ENCODE measurements around the gene SLC2A8.

Gene SLC2A8

DNA sequence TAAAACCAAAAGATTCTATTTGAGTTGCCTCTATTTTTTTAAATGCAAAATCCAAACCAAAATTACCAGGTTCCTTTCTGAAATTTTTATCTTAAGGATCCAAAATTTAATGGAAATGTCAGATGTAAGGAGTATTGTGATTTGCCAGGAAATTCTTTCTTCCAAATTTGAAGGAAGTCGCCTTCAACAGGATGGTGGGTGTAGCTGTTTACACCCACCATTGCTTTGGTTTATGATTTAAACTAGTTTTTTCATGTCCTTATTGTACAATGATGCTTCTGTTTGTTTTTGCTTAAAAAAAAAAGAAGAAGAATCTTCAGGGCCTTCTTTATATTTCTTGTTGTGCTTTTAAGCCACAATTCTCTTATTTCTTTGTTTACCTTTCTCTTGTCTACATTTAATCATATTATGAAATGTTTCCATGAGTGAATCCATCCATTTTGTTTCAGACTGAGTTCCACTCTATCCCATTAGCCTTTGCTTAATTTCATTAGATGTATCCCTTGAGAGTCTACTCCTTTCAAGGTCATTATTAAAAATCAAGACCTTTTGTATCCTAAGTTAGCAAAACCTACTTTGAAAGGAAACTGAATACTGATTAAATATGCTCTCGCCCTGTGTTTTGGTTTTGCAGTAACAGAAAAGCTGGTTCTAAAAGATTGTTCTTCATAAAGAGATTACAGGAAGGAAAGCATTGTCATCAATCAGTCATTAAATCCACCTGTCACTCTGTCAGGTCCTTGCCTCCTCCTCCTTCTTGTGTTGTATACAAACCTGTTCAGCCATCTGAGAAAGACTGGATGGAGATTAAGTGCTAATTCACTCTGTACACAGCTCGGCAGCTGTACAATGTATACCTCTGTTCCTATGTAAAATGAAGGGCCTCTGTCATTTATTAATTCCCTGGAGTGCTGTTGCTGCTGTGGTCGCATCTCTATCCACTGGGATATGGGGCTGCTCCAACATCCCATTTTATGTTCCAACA, 45.5 kb upstream of the SLC2A8 start:
- Histone ChIP-seq H3K18ac (ENCODE audit: low read length) (no peak overlapping the region), H3K4me3 (ENCODE audit: low read length in 2 of 2) (no peak overlapping the region), H3K4me2 (ENCODE audit: insufficient read depth, low read length, poor library complexity, severe bottlenecking) (no peak overlapping the region), H4K91ac (ENCODE audit: low read depth, low read length, poor library complexity) (no peak overlapping the region), H2BK5ac (ENCODE audit: low read length) (no peak overlapping the region), H3K27ac (replicated peaks; ENCODE audit: low read length) (no peak overlapping the region), H3K9me3 (replicated peaks in 1 of 2; ENCODE audit: control insufficient read depth in 2 of 2, insufficient read depth in 1 of 2, low read depth in 1 of 2, low read length in 2 of 2) (no peaks in the 10 kb centered on the region), H3K9ac (ENCODE audit: low read depth, low read length, poor library complexity) (no peak overlapping the region), H2AK5ac (ENCODE audit: low read depth, low read length) (no peak overlapping the region), H3K79me1 (ENCODE audit: low read depth, low read length) (no peaks in the 10 kb centered on the region), H3K36me3 (replicated peaks in 1 of 2; ENCODE audit: control insufficient read depth in 2 of 2, insufficient read depth in 2 of 2, low read length in 2 of 2) (peaks cover 0 to 11% of the 10 kb centered on the region in 2 donors), H2BK15ac (ENCODE audit: low read length) (no peak overlapping the region), H3K14ac (ENCODE audit: low read length) (no peak overlapping the region), H2AFZ (ENCODE audit: low read length) (no peak overlapping the region), H2BK120ac (ENCODE audit: low read depth, low read length) (no peak overlapping the region), H3K4ac (ENCODE audit: low read length) (no peak overlapping the region), H3K4me1 (ENCODE audit: control insufficient read depth in 2 of 2, insufficient read depth in 1 of 2, low read depth in 1 of 2, low read length in 2 of 2) (peaks cover 6% of the 10 kb centered on the region in 2 donors), H4K8ac (ENCODE audit: low read depth, low read length) (no peak overlapping the region), H2BK12ac (ENCODE audit: low read length) (no peak overlapping the region), H3K27me3 (ENCODE audit: control insufficient read depth in 3 of 3, insufficient read depth in 3 of 3, low read depth in 1 of 3, low read length in 3 of 3) (peaks cover 0 to 2% (median 0%) of the 10 kb centered on the region in 3 experiments), H3K23ac (ENCODE audit: low read depth, low read length, poor library complexity) (no peak overlapping the region)
- no CpG with 5 or more reads among the region's 4 CpGs for WGBS, 2 donors (ENCODE audit: extremely low coverage in 2 of 2, insufficient read length in 2 of 2, insufficient replicate concordance in 1 of 2)
- DNase-seq (ENCODE audit: low spot score), result no peak

GRCh38 chr9:127353882-127354281, 43.1 kb upstream of the SLC2A8 start:
- Histone ChIP-seq H3K79me1 (ENCODE audit: low read depth, low read length) (no peaks in the 10 kb centered on the region), H3K27me3 (ENCODE audit: control insufficient read depth in 3 of 3, insufficient read depth in 3 of 3, low read depth in 1 of 3, low read length in 3 of 3) (no peaks in the 10 kb centered on the region), H3K23ac (ENCODE audit: low read depth, low read length, poor library complexity) (no peak overlapping the region), H3K9me3 (replicated peaks in 1 of 2; ENCODE audit: control insufficient read depth in 2 of 2, insufficient read depth in 1 of 2, low read depth in 1 of 2, low read length in 2 of 2) (peaks cover 0 to 2% of the 10 kb centered on the region in 2 donors), H3K36me3 (replicated peaks in 1 of 2; ENCODE audit: control insufficient read depth in 2 of 2, insufficient read depth in 2 of 2, low read length in 2 of 2) (peaks cover 0 to 19% of the 10 kb centered on the region in 2 donors), H3K27ac (replicated peaks; ENCODE audit: low read length) (no peak overlapping the region), H4K91ac (ENCODE audit: low read depth, low read length, poor library complexity) (no peak overlapping the region), H3K4me1 (ENCODE audit: control insufficient read depth in 2 of 2, insufficient read depth in 1 of 2, low read depth in 1 of 2, low read length in 2 of 2) (peaks cover 6% of the 10 kb centered on the region in 2 donors), H3K4ac (ENCODE audit: low read length) (no peak overlapping the region), H4K8ac (ENCODE audit: low read depth, low read length) (no peak overlapping the region), H2BK5ac (ENCODE audit: low read length) (no peak overlapping the region), H2AK5ac (ENCODE audit: low read depth, low read length) (no peak overlapping the region), H3K9ac (ENCODE audit: low read depth, low read length, poor library complexity) (no peak overlapping the region), H3K18ac (ENCODE audit: low read length) (peak overlapping the region; percentile 2), H2BK12ac (ENCODE audit: low read length) (no peak overlapping the region), H3K4me2 (ENCODE audit: insufficient read depth, low read length, poor library complexity, severe bottlenecking) (no peak overlapping the region), H3K4me3 (ENCODE audit: low read length in 2 of 2) (no peak overlapping the region), H3K14ac (ENCODE audit: low read length) (no peak overlapping the region), H2BK120ac (ENCODE audit: low read depth, low read length) (no peak overlapping the region), H2AFZ (ENCODE audit: low read length) (peak overlapping the region; percentile 62), H2BK15ac (ENCODE audit: low read length) (no peak overlapping the region)
- WGBS, 2 donors (ENCODE audit: extremely low coverage in 2 of 2, insufficient read length in 2 of 2, insufficient replicate concordance in 1 of 2), result no CpG with 5 or more reads among the region's 5 CpGs
- no peak for DNase-seq (ENCODE audit: low spot score)

DNA sequence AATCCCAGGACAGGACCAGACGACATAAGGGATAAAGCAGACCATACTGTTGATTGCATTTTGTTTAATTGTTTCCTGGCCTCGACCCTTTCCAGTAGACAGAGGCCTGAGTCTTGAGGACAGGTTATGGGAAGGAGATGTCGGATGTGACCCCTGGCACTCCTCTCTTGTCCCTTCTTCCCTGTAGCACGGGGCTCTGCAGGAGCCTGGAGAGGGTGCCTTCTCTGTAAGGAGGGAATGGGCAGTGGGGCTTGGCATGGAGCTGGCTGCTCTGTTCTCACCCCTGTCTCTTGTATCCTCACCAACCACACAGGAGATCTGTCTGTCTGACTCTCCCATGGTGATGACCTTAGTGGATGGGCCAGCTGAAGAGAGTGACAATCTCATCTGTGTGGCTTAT, 40.1 kb upstream of the SLC2A8 start:
- Histone ChIP-seq H4K91ac (ENCODE audit: low read depth, low read length, poor library complexity) (no peak overlapping the region), H3K23ac (ENCODE audit: low read depth, low read length, poor library complexity) (peak overlapping the region; percentile 10), H3K79me1 (ENCODE audit: low read depth, low read length) (no peaks in the 10 kb centered on the region), H2BK12ac (ENCODE audit: low read length) (no peak overlapping the region), H3K9me3 (replicated peaks in 1 of 2; ENCODE audit: control insufficient read depth in 2 of 2, insufficient read depth in 1 of 2, low read depth in 1 of 2, low read length in 2 of 2) (peaks cover 0 to 2% of the 10 kb centered on the region in 2 donors), H2AFZ (ENCODE audit: low read length) (no peak overlapping the region), H3K27me3 (ENCODE audit: control insufficient read depth in 3 of 3, insufficient read depth in 3 of 3, low read depth in 1 of 3, low read length in 3 of 3) (no peaks in the 10 kb centered on the region), H4K8ac (ENCODE audit: low read depth, low read length) (no peak overlapping the region), H3K4me3 (ENCODE audit: low read length in 2 of 2) (no peak overlapping the region), H3K9ac (ENCODE audit: low read depth, low read length, poor library complexity) (no peak overlapping the region), H2BK120ac (ENCODE audit: low read depth, low read length) (no peak overlapping the region), H3K4me1 (ENCODE audit: control insufficient read depth in 2 of 2, insufficient read depth in 1 of 2, low read depth in 1 of 2, low read length in 2 of 2) (peaks cover 6% of the 10 kb centered on the region in 2 donors), H2BK5ac (ENCODE audit: low read length) (no peak overlapping the region), H2BK15ac (ENCODE audit: low read length) (no peak overlapping the region), H3K14ac (ENCODE audit: low read length) (no peak overlapping the region), H3K4me2 (ENCODE audit: insufficient read depth, low read length, poor library complexity, severe bottlenecking) (no peak overlapping the region), H3K18ac (ENCODE audit: low read length) (no peak overlapping the region), H3K36me3 (replicated peaks in 1 of 2; ENCODE audit: control insufficient read depth in 2 of 2, insufficient read depth in 2 of 2, low read length in 2 of 2) (peaks cover 0 to 19% of the 10 kb centered on the region in 2 donors), H3K27ac (replicated peaks; ENCODE audit: low read length) (no peak overlapping the region), H2AK5ac (ENCODE audit: low read depth, low read length) (no peak overlapping the region), H3K4ac (ENCODE audit: low read length) (no peak overlapping the region)
- WGBS, 2 donors (ENCODE audit: extremely low coverage in 2 of 2, insufficient read length in 2 of 2, insufficient replicate concordance in 1 of 2), result no CpG with 5 or more reads among the region's 4 CpGs
- no peak for DNase-seq (ENCODE audit: low spot score)

- H3K36me3 ChIP-seq (replicated peaks in 1 of 2; ENCODE audit: control insufficient read depth in 2 of 2, insufficient read depth in 2 of 2, low read length in 2 of 2), result peaks cover 0 to 19% of the 10 kb centered on the region in 2 donors
- DNase-seq (ENCODE audit: low spot score), result no peak
- H3K4me2 ChIP-seq (ENCODE audit: insufficient read depth, low read length, poor library complexity, severe bottlenecking), result no peak overlapping the region
- H2AK5ac ChIP-seq (ENCODE audit: low read depth, low read length), result no peak overlapping the region
- no peak overlapping the region for H2BK15ac ChIP-seq (ENCODE audit: low read length)
- H3K14ac ChIP-seq (ENCODE audit: low read length), result no peak overlapping the region
- H3K27ac ChIP-seq (replicated peaks; ENCODE audit: low read length), result no peak overlapping the region
- no peak overlapping the region for H4K91ac ChIP-seq (ENCODE audit: low read depth, low read length, poor library complexity)
- H3K4me3 ChIP-seq (ENCODE audit: low read length in 2 of 2), result no peak overlapping the region
- H2BK5ac ChIP-seq (ENCODE audit: low read length), result no peak overlapping the region
- no peaks in the 10 kb centered on the region for H3K79me1 ChIP-seq (ENCODE audit: low read depth, low read length)
- H4K8ac ChIP-seq (ENCODE audit: low read depth, low read length), result no peak overlapping the region
- H3K9ac ChIP-seq (ENCODE audit: low read depth, low read length, poor library complexity), result no peak overlapping the region
- no peak overlapping the region for H2BK12ac ChIP-seq (ENCODE audit: low read length)
- WGBS, 2 donors (ENCODE audit: extremely low coverage in 2 of 2, insufficient read length in 2 of 2, insufficient replicate concordance in 1 of 2), result no CpG with 5 or more reads among the region's 3 CpGs
- H3K23ac ChIP-seq (ENCODE audit: low read depth, low read length, poor library complexity), result no peak overlapping the region
- H2BK120ac ChIP-seq (ENCODE audit: low read depth, low read length), result no peak overlapping the region
- no peak overlapping the region for H3K4ac ChIP-seq (ENCODE audit: low read length)
- peaks cover 0 to 2% of the 10 kb centered on the region in 2 donors for H3K9me3 ChIP-seq (replicated peaks in 1 of 2; ENCODE audit: control insufficient read depth in 2 of 2, insufficient read depth in 1 of 2, low read depth in 1 of 2, low read length in 2 of 2)
- H2AFZ ChIP-seq (ENCODE audit: low read length), result no peak overlapping the region
- H3K4me1 ChIP-seq (ENCODE audit: control insufficient read depth in 2 of 2, insufficient read depth in 1 of 2, low read depth in 1 of 2, low read length in 2 of 2), result peaks cover 6% of the 10 kb centered on the region in 2 donors
- no peak overlapping the region for H3K18ac ChIP-seq (ENCODE audit: low read length)
- H3K27me3 ChIP-seq (ENCODE audit: control insufficient read depth in 3 of 3, insufficient read depth in 3 of 3, low read depth in 1 of 3, low read length in 3 of 3), result no peaks in the 10 kb centered on the region
Measured at GRCh38 chr9:127358023-127358535, 38.9 kb upstream of the SLC2A8 start.
